WI38 (cell line): ENCODE measurements around the gene MAP2.

Experiments
- H3K4me3 ChIP-seq: 2 replicates; pipeline ENCODE4 v1.5.1; 2011; ENCODE audit warnings: low read depth, mild to moderate bottlenecking, control low read depth, low read length
- TF ChIP-seq, protein P1 (sequence below): IDR thresholded peaks from 2 replicates; pipeline ENCODE4 v1.5.1; 2012; ENCODE audit warnings: low read depth, mild to moderate bottlenecking, control low read depth, low read length

MAP2 gene

DNA sequence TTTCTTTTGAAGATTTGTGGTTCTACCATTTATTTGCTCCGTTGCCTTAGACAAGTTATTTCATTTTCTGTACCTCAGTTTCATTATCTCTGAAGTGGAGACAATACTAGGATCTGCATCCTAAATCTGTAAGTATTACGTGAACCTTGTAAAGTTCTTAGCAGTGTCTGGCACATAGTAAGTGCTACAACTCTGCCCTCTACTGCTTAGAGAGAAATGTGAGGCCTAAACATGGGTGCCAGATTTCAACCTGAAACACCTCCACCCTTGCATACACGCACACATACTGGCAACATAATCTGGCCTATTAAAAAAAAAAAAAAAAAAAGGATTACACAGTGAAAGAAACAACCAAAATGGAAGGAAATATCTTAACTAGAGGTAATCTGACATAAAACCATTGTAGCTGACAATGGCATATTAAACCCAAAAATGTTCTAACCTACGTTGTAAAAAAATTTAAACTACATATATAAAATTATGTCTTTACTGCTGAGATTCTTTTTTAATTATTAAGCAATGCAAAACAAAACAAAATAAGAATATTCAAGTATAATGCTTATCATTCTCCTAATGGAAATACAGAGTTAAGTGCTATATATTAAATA, 132.6 kb downstream of the MAP2 start:
- TF ChIP-seq, protein P1, sequence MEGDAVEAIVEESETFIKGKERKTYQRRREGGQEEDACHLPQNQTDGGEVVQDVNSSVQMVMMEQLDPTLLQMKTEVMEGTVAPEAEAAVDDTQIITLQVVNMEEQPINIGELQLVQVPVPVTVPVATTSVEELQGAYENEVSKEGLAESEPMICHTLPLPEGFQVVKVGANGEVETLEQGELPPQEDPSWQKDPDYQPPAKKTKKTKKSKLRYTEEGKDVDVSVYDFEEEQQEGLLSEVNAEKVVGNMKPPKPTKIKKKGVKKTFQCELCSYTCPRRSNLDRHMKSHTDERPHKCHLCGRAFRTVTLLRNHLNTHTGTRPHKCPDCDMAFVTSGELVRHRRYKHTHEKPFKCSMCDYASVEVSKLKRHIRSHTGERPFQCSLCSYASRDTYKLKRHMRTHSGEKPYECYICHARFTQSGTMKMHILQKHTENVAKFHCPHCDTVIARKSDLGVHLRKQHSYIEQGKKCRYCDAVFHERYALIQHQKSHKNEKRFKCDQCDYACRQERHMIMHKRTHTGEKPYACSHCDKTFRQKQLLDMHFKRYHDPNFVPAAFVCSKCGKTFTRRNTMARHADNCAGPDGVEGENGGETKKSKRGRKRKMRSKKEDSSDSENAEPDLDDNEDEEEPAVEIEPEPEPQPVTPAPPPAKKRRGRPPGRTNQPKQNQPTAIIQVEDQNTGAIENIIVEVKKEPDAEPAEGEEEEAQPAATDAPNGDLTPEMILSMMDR, result no peak
- no peak overlapping the region for H3K4me3 ChIP-seq

DNA sequence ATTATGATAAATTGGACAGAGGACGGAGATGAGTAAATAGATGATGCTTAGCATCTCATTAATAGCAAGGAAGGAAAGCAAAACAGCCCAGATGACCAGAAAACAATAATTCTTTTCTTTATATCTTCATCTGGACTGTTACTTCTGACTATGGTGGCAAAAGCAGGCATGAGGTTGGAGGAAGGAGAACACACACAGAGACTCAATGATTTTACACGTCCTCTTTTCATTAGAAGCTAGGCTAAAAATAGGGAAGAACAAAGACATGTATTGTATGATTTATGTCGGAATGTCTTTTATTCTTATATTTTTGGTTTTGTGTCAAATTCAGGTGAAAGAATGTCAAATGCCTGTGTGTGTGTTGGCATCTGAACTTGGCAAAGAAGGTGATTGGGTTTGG, 137.1 kb downstream of the MAP2 start:
- no peak overlapping the region for H3K4me3 ChIP-seq
- TF ChIP-seq, protein P1, result no peak

DNA sequence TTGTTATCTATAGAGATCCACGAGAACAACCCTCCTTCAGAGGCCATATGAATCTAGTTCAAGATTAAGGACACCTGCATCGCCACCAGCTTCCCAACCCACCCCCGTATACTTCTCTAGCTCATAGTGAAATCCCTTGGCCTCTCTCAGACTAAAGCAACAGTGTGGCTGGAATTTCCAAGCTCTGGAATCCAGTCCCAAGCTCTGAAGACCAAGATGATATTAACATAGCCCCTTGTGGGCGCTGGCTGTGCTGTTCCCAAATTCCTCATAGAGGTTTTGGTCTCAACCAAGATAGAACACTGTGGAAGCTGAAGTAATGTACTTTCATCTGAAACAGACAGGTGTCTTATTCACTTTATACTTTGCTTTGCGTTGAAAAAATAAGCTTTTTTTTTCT, 139.6 kb downstream of the MAP2 start:
- TF ChIP-seq, protein P1, result no peak
- H3K4me3 ChIP-seq, result no peak overlapping the region

DNA sequence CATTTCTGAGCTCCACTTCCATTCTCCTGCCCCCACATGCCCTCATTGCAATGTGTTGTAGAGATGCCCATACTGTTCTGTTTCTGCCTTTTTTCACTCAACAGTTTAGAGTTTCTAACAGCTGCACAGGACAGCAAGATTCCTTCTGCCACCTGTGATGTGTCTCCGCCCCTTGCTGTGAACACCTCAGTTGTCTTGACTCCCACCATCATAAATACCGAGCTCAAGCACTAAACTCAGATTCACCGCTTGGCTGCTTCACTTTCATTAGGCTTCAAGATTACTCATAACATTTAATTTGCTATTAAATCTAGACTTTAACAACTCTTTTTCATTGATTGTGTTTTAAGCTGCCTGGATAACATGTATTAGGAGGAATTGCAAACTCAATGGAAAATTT, 141.0 kb downstream of the MAP2 start:
- TF ChIP-seq, protein P1, result no peak
- H3K4me3 ChIP-seq, result no peak overlapping the region

DNA sequence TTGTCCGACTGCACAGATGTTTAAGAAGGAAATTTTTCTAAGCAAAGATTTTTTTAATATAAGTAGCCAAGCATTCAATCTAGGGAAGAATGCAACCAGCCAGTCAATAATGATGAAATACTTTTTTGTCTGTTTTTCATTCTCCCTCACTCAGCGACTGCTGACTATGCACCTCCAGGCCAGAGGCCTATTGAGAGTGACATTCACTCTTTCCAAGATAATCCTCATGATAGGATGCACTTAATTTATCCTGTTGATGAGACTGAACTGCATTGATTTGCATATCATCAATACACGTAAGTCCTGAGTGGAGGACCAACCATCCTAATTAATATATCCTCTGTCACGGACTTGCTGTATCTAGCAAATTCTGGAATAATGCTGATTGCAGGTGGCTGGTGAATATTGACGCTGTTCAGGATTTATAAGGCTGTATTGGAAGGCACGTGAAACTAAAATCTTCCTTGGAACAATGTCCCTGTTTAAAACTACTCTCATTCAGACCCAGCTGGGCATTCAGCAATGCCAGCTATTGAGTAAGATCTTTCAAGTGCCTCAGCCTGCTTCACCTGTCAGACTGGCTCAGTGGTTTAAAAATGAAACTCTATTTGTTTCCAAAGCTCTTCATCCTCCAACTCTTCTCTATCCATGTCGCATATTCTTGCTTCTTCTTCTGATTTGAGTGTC, 142.2 kb downstream of the MAP2 start:
- TF ChIP-seq, protein P1, result no peak
- no peak overlapping the region for H3K4me3 ChIP-seq

DNA sequence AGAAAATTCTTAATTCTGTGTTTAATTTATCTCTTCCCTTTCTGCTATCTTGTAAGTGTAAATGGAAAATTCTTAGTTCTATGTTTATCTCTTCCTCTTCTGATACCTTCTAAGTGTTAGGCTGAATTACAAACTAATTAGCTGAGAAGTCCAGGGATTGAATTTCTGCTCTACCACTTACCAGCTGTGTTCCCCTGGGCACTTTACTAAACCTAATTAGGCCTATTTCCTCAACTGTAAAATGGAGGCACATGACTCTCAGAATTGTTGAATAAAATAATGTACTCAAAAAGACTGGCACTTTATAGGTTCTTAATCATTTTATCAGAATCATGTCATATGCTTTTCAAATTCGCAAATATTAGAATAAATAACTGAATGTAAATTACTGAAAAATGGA, 146.3 kb downstream of the MAP2 start:
- TF ChIP-seq, protein P1, result no peak
- H3K4me3 ChIP-seq, result no peak overlapping the region

DNA sequence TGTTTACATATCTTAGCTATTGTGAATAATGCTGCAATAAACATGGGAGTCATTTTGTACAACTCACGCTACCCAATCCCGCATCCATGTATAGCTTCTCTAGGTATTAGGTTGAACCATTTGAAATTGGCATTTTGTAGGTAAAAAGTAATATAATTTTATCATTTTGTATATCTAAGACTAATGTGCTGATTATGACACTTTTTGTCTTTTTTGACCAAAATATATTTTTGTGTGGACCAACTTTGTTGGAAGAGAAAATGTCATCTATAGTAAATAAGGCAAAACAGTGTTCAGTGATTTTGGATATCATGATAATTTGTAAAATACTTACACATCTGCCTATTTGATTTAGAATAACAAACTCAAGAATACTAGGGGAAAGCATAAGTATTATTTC, 150.7 kb downstream of the MAP2 start:
- TF ChIP-seq, protein P1, result no peak
- no peak overlapping the region for H3K4me3 ChIP-seq
